CD14-positive monocyte (primary cell): ENCODE measurements around the gene SRRM5. TPM values are rescaled to one million over a fixed set of nuclear protein-coding genes. Genes with fewer than 3 reads are reported as not detected.

ENCODE experiments used
- DNase-seq, 3 donors: peaks; one replicate each; pipeline ENCODE4 v3.0.0-alpha.2; 2011 to 2022
- H2AFZ ChIP-seq: 2 replicates; pipeline ENCODE4 v1.6.0; 2012; ENCODE audit warnings: mild to moderate bottlenecking, low read depth, low read length, inconsistent platforms; ENCODE audit not compliant: insufficient read depth, poor library complexity, severe bottlenecking
- H3K27ac ChIP-seq, 2 donors: 1 replicate in 1 of 2; 2 replicates in 1 of 2; pipeline ENCODE4 v1.5.1; 2012 to 2013; ENCODE audit warnings: low read length in 2 of 2, control low read depth in 1 of 2, inconsistent platforms in 1 of 2, low read depth in 1 of 2, mild to moderate bottlenecking in 1 of 2
- H3K27me3 ChIP-seq, 2 donors: one replicate each; pipeline versions ENCODE4 v1.6.0 to v1.6.1; 2011 to 2013; ENCODE audit warnings: low read length in 2 of 2; ENCODE audit not compliant: control insufficient read depth in 2 of 2, insufficient read depth in 2 of 2
- H3K36me3 ChIP-seq, 2 donors: replicated peaks in 1 of 2; 1 replicate in 1 of 2; 2 replicates in 1 of 2; pipeline versions ENCODE4 v1.5.1 to v1.6.1; 2012 to 2013; ENCODE audit warnings: low read length in 2 of 2, control low read depth in 1 of 2, inconsistent platforms in 1 of 2, mild to moderate bottlenecking in 1 of 2; ENCODE audit not compliant: insufficient read depth in 2 of 2, control insufficient read depth in 1 of 2
- H3K4me1 ChIP-seq, 2 donors: 1 replicate in 1 of 2; 2 replicates in 1 of 2; pipeline versions ENCODE4 v1.5.1 to v1.6.1; 2012 to 2013; ENCODE audit warnings: low read length in 2 of 2, control low read depth in 1 of 2, inconsistent platforms in 1 of 2, mild to moderate bottlenecking in 1 of 2, moderate library complexity in 1 of 2; ENCODE audit not compliant: insufficient read depth in 2 of 2, control insufficient read depth in 1 of 2
- H3K4me2 ChIP-seq: replicated peaks from 2 replicates; pipeline ENCODE3; 2012; ENCODE audit warnings: low read length, moderate library complexity, mild to moderate bottlenecking; ENCODE audit not compliant: poor library complexity, severe bottlenecking; ENCODE audit errors: extremely low read depth
- H3K4me3 ChIP-seq, 3 experiments: fragments of 200-600 bp in 1 of 3; sonication (generic) in 1 of 3; replicated peaks in 1 of 3; 1 replicate in 2 of 3; 2 replicates in 1 of 3; pipeline ENCODE4 v1.5.1; 2011 to 2013; ENCODE audit warnings: low read length in 3 of 3, mild to moderate bottlenecking in 3 of 3, control low read depth in 2 of 3, low read depth in 2 of 3, inconsistent platforms in 1 of 3, moderate library complexity in 1 of 3
- H3K79me2 ChIP-seq: 2 replicates; pipeline ENCODE4 v1.6.0; 2012; ENCODE audit warnings: mild to moderate bottlenecking, control low read depth, inconsistent platforms, low read length, moderate library complexity; ENCODE audit not compliant: insufficient read depth
- H3K9ac ChIP-seq: 2 replicates; pipeline ENCODE4 v1.6.0; 2017; ENCODE audit warnings: low read length, mild to moderate bottlenecking; ENCODE audit not compliant: insufficient read depth, poor library complexity, severe bottlenecking
- H3K9me3 ChIP-seq, 2 donors: replicated peaks in 1 of 2; 1 replicate in 1 of 2; 2 replicates in 1 of 2; pipeline versions ENCODE4 v1.5.1 to v1.6.1; 2012 to 2013; ENCODE audit warnings: low read length in 2 of 2, control low read depth in 1 of 2; ENCODE audit not compliant: control insufficient read depth in 1 of 2, insufficient read depth in 1 of 2
- H4K20me1 ChIP-seq: 2 replicates; pipeline ENCODE4 v1.6.0; 2012; ENCODE audit warnings: mild to moderate bottlenecking, low read length, control low read depth, moderate library complexity; ENCODE audit not compliant: insufficient read depth
- H3K27ac Mint-ChIP-seq, 7 donors: one replicate each; pipeline ENCODE4 v1.8.0; 2020; ENCODE audit warnings: mild to moderate bottlenecking in 7 of 7, mixed read lengths in 7 of 7, moderate library complexity in 6 of 7, inconsistent platforms in 2 of 7
- H3K27me3 Mint-ChIP-seq, 3 donors: one replicate each; pipeline ENCODE4 v1.8.0; 2021 to 2022; ENCODE audit warnings: low read depth in 3 of 3, mild to moderate bottlenecking in 3 of 3, mixed read lengths in 3 of 3, moderate library complexity in 3 of 3, inconsistent platforms in 1 of 3
- H3K36me3 Mint-ChIP-seq, 2 donors: one replicate each; pipeline ENCODE4 v1.8.0; 2020; ENCODE audit warnings: mixed read lengths in 2 of 2, inconsistent platforms in 1 of 2, mild to moderate bottlenecking in 1 of 2
- H3K4me1 Mint-ChIP-seq: one replicate; pipeline ENCODE4 v1.8.0; 2020; ENCODE audit warnings: mild to moderate bottlenecking, mixed read lengths
- H3K4me3 Mint-ChIP-seq, 2 donors: one replicate each; pipeline ENCODE4 v1.8.0; 2020; ENCODE audit warnings: mild to moderate bottlenecking in 2 of 2, mixed read lengths in 2 of 2, moderate library complexity in 1 of 2
- H3K9me3 Mint-ChIP-seq, 7 donors: one replicate each; pipeline ENCODE4 v1.8.0; 2020 to 2022; ENCODE audit warnings: mixed read lengths in 7 of 7, mild to moderate bottlenecking in 6 of 7, moderate library complexity in 6 of 7, inconsistent platforms in 2 of 7
- CTCF ChIP-seq: fragments of 200-600 bp; IDR thresholded peaks from one replicate; pipeline ENCODE4 v1.8.0; 2022; ENCODE audit warnings: antibody characterized with exemption, mild to moderate bottlenecking
- WGBS: methylation state at CpG from one replicate; pipeline ENCODE4 v1.1.5; 2013; ENCODE audit warnings: missing lambda C conversion rate; ENCODE audit not compliant: insufficient coverage; 5-methylcytosine and 5-hydroxymethylcytosine counted together
- intact Hi-C, 2 donors: fragments of 100-400 bp; cut with micrococcal nuclease; formaldehyde crosslinking; loops; one replicate each; pipeline versions ENCODE4 v1.15.0 to v1.15.1; 2023
- polyA plus RNA-seq, 3 donors: library from polyadenylated mRNA; depleted of rRNA in 1 of 3; unstranded in 2 of 3; stranded (reverse) in 1 of 3; fragments of 300-500 nt in 2 of 3; fragments of >200 nt in 1 of 3; fragmentation: Illumina TruSeq in 2 of 3; gene quantifications; 1 replicate in 2 of 3; 2 replicates in 1 of 3; pipeline ENCODE4 v1.2.3, GENCODE V29; 2012 to 2021

SRRM5 gene
- polyA plus RNA-seq, 3 donors: 0.36 TPM; not detected in 2

GRCh38 chr19:43581467-43581866 is 30.4 kb upstream of the SRRM5 start:
- Histone ChIP-seq H2AFZ (peak overlapping the region; percentile 92), H3K79me2 (no peaks in the 10 kb centered on the region), H3K4me3 (no peak overlapping the region), H3K4me1 (peaks cover 28 to 30% of the 10 kb centered on the region in 2 donors), H3K9me3 (no peaks in the 10 kb centered on the region), H3K27ac (no peak overlapping the region), H3K27me3 (no peaks in the 10 kb centered on the region), H3K4me2 (no peak overlapping the region), H3K36me3 (peaks cover 0 to 2% of the 10 kb centered on the region in 2 donors), H3K9ac (no peak overlapping the region), H4K20me1 (no peaks in the 10 kb centered on the region)
- Mint-ChIP-seq H3K4me3 (peak overlapping the region in 1 of 2 donors; percentile 26), H3K4me1 (peaks cover 37% of the 10 kb centered on the region), H3K27me3 (peaks cover 0 to 4% (median 0%) of the 10 kb centered on the region in 3 donors), H3K36me3 (peaks cover 8 to 9% of the 10 kb centered on the region in 2 donors), H3K9me3 (no peaks in the 10 kb centered on the region), H3K27ac (peak overlapping the region in 3 of 7 donors; percentile 9 to 90 (median 55))
- intact Hi-C loops: loop anchor here in 1 of 2 donors (5.0 kb wide), 1 partner anchor 49 kb away; the partner anchor contains the start of gene ZNF575
- WGBS: 17% methylated on average over 1 of the region's 7 CpGs
- no peak for DNase-seq
- TF ChIP-seq CTCF: no peak

- Mint-ChIP-seq H3K4me1 (peaks cover 37% of the 10 kb centered on the region), H3K27me3 (peaks cover 0 to 3% (median 0%) of the 10 kb centered on the region in 3 donors), H3K9me3 (no peaks in the 10 kb centered on the region), H3K27ac (no peak overlapping the region), H3K36me3 (peaks cover 8 to 17% of the 10 kb centered on the region in 2 donors), H3K4me3 (no peak overlapping the region)
- Histone ChIP-seq H2AFZ (no peak overlapping the region), H4K20me1 (no peaks in the 10 kb centered on the region), H3K9ac (no peak overlapping the region), H3K36me3 (peaks cover 0 to 6% of the 10 kb centered on the region in 2 donors), H3K27me3 (no peaks in the 10 kb centered on the region), H3K27ac (no peak overlapping the region), H3K4me2 (no peak overlapping the region), H3K79me2 (no peaks in the 10 kb centered on the region), H3K9me3 (no peaks in the 10 kb centered on the region), H3K4me1 (peaks cover 27 to 29% of the 10 kb centered on the region in 2 donors), H3K4me3 (no peak overlapping the region)
- no CpG with 5 or more reads among the region's 2 CpGs for WGBS
- no peak for DNase-seq
- intact Hi-C loops: loop anchor here in 1 of 2 donors (5.0 kb wide), 1 partner anchor 50 kb away; the partner anchor contains the start of gene ZNF575
- no peak for TF ChIP-seq CTCF
These were observed 29.4 kb upstream of the SRRM5 start for GRCh38 chr19:43582495-43582894.
